ENCODE results near the gene ITIH4. TPM values are rescaled to one million over a fixed set of nuclear protein-coding genes. Genes with fewer than 3 reads are reported as not detected.

Gene ITIH4
- total and polyA plus RNA-seq, 2 donors (not counting 1 experiment from before 2014, with no cell fraction given): 21.5 to 38.5 TPM

DNA sequence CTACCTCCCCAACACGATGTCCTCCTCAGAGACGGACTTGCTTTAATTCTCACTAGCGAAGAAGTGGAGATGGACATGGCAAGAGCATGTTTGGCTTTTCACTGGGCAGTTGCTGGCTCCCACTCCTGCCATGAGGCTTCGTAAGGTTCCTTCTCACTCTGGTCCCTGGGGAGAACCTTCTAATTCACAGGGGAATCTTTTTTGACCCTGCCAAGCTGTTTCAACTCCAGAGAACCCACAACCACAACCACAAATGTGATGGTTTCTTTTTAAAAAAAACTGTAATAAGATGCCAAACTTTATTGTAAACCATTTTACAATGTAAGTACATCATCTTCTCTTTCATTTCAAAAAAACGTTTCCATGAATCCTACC is 6.0 kb upstream of the ITIH4 start:
- no peaks in the 10 kb centered on the region for H3K27me3 Mint-ChIP-seq
- Histone ChIP-seq H3K4me2 (replicated peaks; ENCODE audit: low read depth, low read length, poor library complexity, severe bottlenecking) (no peak overlapping the region), H3K27ac (ENCODE audit: low read length in 2 of 2) (no peak overlapping the region), H4K20me1 (ENCODE audit: control insufficient read depth, insufficient read depth, low read length, poor library complexity, severe bottlenecking) (no peaks in the 10 kb centered on the region), H2AFZ (ENCODE audit: insufficient read depth, low read depth, low read length, poor library complexity, severe bottlenecking) (no peak overlapping the region), H3K36me3 (replicated peaks in 1 of 2; ENCODE audit: control extremely low read depth in 1 of 2, control insufficient read depth in 1 of 2, extremely low read depth in 1 of 2, insufficient read depth in 2 of 2, low read length in 1 of 2) (peaks cover 0 to 24% of the 10 kb centered on the region in 2 experiments), H3K4me1 (ENCODE audit: control insufficient read depth in 2 of 2, insufficient read depth in 2 of 2, low read length in 2 of 2) (no peaks in the 10 kb centered on the region), H3K79me2 (ENCODE audit: control insufficient read depth, insufficient read depth, low read length) (no peaks in the 10 kb centered on the region), H3K27me3 (replicated peaks in 1 of 4; ENCODE audit: control extremely low read depth in 1 of 4, control insufficient read depth in 3 of 4, insufficient read depth in 4 of 4, low read length in 3 of 4) (no peaks in the 10 kb centered on the region), H3K9me3 (ENCODE audit: control extremely low read depth in 1 of 3, control insufficient read depth in 2 of 3, insufficient read depth in 1 of 3, low read length in 2 of 3) (no peaks in the 10 kb centered on the region), H3K9ac (ENCODE audit: low read length) (no peak overlapping the region), H3K4me3 (ENCODE audit: control extremely low read depth in 1 of 5, extremely low read depth in 1 of 5, insufficient read depth in 1 of 5, low read depth in 2 of 5, low read length in 4 of 5) (no peak overlapping the region)
- intact Hi-C loops (cut with micrococcal nuclease): no loop called here
- no peak for DNase-seq
- H3K27ac Mint-ChIP-seq: no peak overlapping the region
- POLR2A ChIA-PET: no interaction called here
- ATAC-seq (ENCODE audit: low read depth): no peak
- H3K4me1 Mint-ChIP-seq: no peaks in the 10 kb centered on the region
- CTCF ChIA-PET: no interaction called here
- WGBS (ENCODE audit: insufficient coverage): 78% methylated on average over 5 of the region's 5 CpGs
- TF ChIP-seq EZH2 (IDR thresholded peaks at IDR 0.05; ENCODE audit: borderline replicate concordance, insufficient read depth, low read depth, low read length, poor library complexity, severe bottlenecking): no peak
- TF ChIP-seq, protein P1, sequence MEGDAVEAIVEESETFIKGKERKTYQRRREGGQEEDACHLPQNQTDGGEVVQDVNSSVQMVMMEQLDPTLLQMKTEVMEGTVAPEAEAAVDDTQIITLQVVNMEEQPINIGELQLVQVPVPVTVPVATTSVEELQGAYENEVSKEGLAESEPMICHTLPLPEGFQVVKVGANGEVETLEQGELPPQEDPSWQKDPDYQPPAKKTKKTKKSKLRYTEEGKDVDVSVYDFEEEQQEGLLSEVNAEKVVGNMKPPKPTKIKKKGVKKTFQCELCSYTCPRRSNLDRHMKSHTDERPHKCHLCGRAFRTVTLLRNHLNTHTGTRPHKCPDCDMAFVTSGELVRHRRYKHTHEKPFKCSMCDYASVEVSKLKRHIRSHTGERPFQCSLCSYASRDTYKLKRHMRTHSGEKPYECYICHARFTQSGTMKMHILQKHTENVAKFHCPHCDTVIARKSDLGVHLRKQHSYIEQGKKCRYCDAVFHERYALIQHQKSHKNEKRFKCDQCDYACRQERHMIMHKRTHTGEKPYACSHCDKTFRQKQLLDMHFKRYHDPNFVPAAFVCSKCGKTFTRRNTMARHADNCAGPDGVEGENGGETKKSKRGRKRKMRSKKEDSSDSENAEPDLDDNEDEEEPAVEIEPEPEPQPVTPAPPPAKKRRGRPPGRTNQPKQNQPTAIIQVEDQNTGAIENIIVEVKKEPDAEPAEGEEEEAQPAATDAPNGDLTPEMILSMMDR (IDR thresholded peaks at IDR 0.05): no peak
- no peak overlapping the region for H3K4me3 Mint-ChIP-seq
- H3K9me3 Mint-ChIP-seq (ENCODE audit: insufficient read depth): no peaks in the 10 kb centered on the region

DNA sequence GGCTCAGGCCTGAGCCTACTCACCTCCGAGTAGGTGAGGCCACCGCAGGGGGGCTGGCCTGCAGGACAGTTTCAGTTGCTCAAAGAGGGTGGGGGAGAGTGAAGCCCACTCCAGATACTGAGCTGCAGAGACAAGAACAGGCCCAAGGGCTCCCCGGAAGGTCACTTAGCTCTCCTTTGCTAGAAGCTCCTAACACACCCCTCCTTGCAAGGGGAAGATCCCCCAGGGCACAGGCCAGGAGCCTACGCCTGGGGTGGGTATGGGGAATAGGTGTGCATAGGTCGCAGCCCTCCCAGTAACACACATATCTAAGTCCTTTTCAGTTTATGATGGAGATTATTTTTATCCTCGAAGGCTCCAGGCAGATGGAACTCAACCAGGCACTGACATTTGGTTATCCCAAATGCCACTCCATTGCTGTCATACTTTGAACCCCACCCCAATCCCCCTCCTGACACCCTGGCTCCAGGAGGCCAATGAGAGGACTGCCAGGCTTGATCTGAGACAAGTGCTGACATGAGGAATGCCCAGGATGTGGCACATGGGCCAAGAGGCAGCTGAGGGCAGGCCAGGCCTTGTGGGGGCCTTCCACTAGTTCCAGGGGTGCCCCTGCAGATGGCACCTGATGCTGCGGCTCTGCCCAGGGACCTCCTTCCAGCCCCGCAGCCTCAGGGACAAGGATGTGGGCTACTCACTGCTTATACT is 5.4 kb upstream of the ITIH4 start:
- POLR2A ChIA-PET: no interaction called here

More for the DNA sequence above, 5.4 kb upstream of the ITIH4 start:
- no peak overlapping the region for H3K4me3 Mint-ChIP-seq
- Histone ChIP-seq H3K9me3 (ENCODE audit: control extremely low read depth in 1 of 3, control insufficient read depth in 2 of 3, insufficient read depth in 1 of 3, low read length in 2 of 3) (no peaks in the 10 kb centered on the region), H3K4me1 (ENCODE audit: control insufficient read depth in 2 of 2, insufficient read depth in 2 of 2, low read length in 2 of 2) (no peaks in the 10 kb centered on the region), H3K4me2 (replicated peaks; ENCODE audit: low read depth, low read length, poor library complexity, severe bottlenecking) (no peak overlapping the region), H3K79me2 (ENCODE audit: control insufficient read depth, insufficient read depth, low read length) (no peaks in the 10 kb centered on the region), H3K27me3 (replicated peaks in 1 of 4; ENCODE audit: control extremely low read depth in 1 of 4, control insufficient read depth in 3 of 4, insufficient read depth in 4 of 4, low read length in 3 of 4) (no peaks in the 10 kb centered on the region), H3K9ac (ENCODE audit: low read length) (no peak overlapping the region), H4K20me1 (ENCODE audit: control insufficient read depth, insufficient read depth, low read length, poor library complexity, severe bottlenecking) (no peaks in the 10 kb centered on the region), H3K36me3 (replicated peaks in 1 of 2; ENCODE audit: control extremely low read depth in 1 of 2, control insufficient read depth in 1 of 2, extremely low read depth in 1 of 2, insufficient read depth in 2 of 2, low read length in 1 of 2) (peaks cover 0 to 19% of the 10 kb centered on the region in 2 experiments), H3K4me3 (ENCODE audit: control extremely low read depth in 1 of 5, extremely low read depth in 1 of 5, insufficient read depth in 1 of 5, low read depth in 2 of 5, low read length in 4 of 5) (no peak overlapping the region), H3K27ac (ENCODE audit: low read length in 2 of 2) (no peak overlapping the region), H2AFZ (ENCODE audit: insufficient read depth, low read depth, low read length, poor library complexity, severe bottlenecking) (no peak overlapping the region)
- H3K4me1 Mint-ChIP-seq: no peaks in the 10 kb centered on the region
- no peaks in the 10 kb centered on the region for H3K9me3 Mint-ChIP-seq (ENCODE audit: insufficient read depth)
- intact Hi-C loops (cut with micrococcal nuclease): no loop called here
- CTCF ChIA-PET: no interaction called here
- DNase-seq (no peak), ATAC-seq (ENCODE audit: low read depth) (no peak)
- H3K27ac Mint-ChIP-seq: no peak overlapping the region
- no peaks in the 10 kb centered on the region for H3K27me3 Mint-ChIP-seq
- TF ChIP-seq, protein P1 (IDR thresholded peaks at IDR 0.05): no peak
- TF ChIP-seq EZH2 (IDR thresholded peaks at IDR 0.05; ENCODE audit: borderline replicate concordance, insufficient read depth, low read depth, low read length, poor library complexity, severe bottlenecking): no peak
- WGBS (ENCODE audit: insufficient coverage): 100% methylated on average over 2 of the region's 8 CpGs

Data from B cell (primary cell).